Astrocyte (in vitro differentiated cells and primary cell): ENCODE data around the gene SERINC4. TPM values are rescaled to one million over a fixed set of nuclear protein-coding genes. Genes with fewer than 3 reads are reported as not detected.
"Not testable (repeated sequence)": the region's sequence is repeated elsewhere in the genome, so short reads cannot be mapped to it uniquely, and the experiment has no call there.

Experiments
- DNase-seq: peaks from one replicate; pipeline ENCODE4 v3.0.0-alpha.2; 2010; ENCODE audit warnings: low read depth
- FAIRE-seq: peaks from 2 replicates; lab custom pipeline; 2011; peaks lifted over from hg19 to GRCh38; lab: Jason Lieb, UNC
- H2AFZ ChIP-seq: 2 replicates; pipeline ENCODE4 v1.6.0; 2012; ENCODE audit warnings: low read depth, low read length, inconsistent platforms
- H3K27ac ChIP-seq: 2 replicates; pipeline ENCODE4 v1.5.1; 2011; ENCODE audit warnings: low read depth, low read length, inconsistent platforms
- H3K27me3 ChIP-seq: 2 replicates; pipeline ENCODE4 v1.6.0; 2011; ENCODE audit warnings: low read length, inconsistent platforms; ENCODE audit not compliant: insufficient read depth
- H3K36me3 ChIP-seq: 2 replicates; pipeline ENCODE4 v1.5.1; 2011; ENCODE audit warnings: low read length, inconsistent platforms; ENCODE audit not compliant: insufficient read depth
- H3K4me1 ChIP-seq: 2 replicates; pipeline ENCODE4 v1.5.1; 2011; ENCODE audit warnings: low read length, inconsistent platforms; ENCODE audit not compliant: insufficient read depth
- H3K4me2 ChIP-seq: 2 replicates; pipeline ENCODE4 v1.6.0; 2012; ENCODE audit warnings: low read length, inconsistent platforms
- H3K4me3 ChIP-seq: 2 replicates; pipeline ENCODE4 v1.5.1; 2011; ENCODE audit warnings: low read depth, mild to moderate bottlenecking, low read length, inconsistent platforms; ENCODE audit not compliant: insufficient read depth
- H3K79me2 ChIP-seq: 2 replicates; pipeline ENCODE4 v1.6.0; 2012; ENCODE audit warnings: mild to moderate bottlenecking, low read length, inconsistent platforms; ENCODE audit not compliant: insufficient read depth
- H3K9ac ChIP-seq: 2 replicates; pipeline ENCODE4 v1.6.0; 2012; ENCODE audit warnings: mild to moderate bottlenecking, low read length, inconsistent platforms
- H3K9me3 ChIP-seq: 2 replicates; pipeline ENCODE4 v1.5.1; 2012; ENCODE audit warnings: low read depth, mild to moderate bottlenecking, low read length, inconsistent platforms; ENCODE audit not compliant: insufficient read depth
- H4K20me1 ChIP-seq: 2 replicates; pipeline ENCODE4 v1.6.0; 2012; ENCODE audit warnings: low read length, inconsistent platforms; ENCODE audit not compliant: insufficient read depth
- H3K27ac Mint-ChIP-seq: one replicate; pipeline ENCODE4 v1.8.0; 2021; ENCODE audit warnings: mild to moderate bottlenecking, mixed read lengths; ENCODE audit not compliant: unreplicated experiment
- H3K27me3 Mint-ChIP-seq: one replicate; pipeline ENCODE4 v1.8.0; 2021; ENCODE audit warnings: low read depth, mixed read lengths; ENCODE audit not compliant: unreplicated experiment
- H3K36me3 Mint-ChIP-seq: one replicate; pipeline ENCODE4 v1.8.0; 2021; ENCODE audit warnings: low read depth, mixed read lengths; ENCODE audit not compliant: unreplicated experiment
- H3K4me1 Mint-ChIP-seq: one replicate; pipeline ENCODE4 v1.8.0; 2021; ENCODE audit warnings: low read depth, mixed read lengths; ENCODE audit not compliant: unreplicated experiment
- H3K4me3 Mint-ChIP-seq: one replicate; pipeline ENCODE4 v1.8.0; 2021; ENCODE audit warnings: mild to moderate bottlenecking, moderate library complexity, mixed read lengths; ENCODE audit not compliant: unreplicated experiment
- H3K9me3 Mint-ChIP-seq: one replicate; pipeline ENCODE4 v1.8.0; 2021; ENCODE audit warnings: mild to moderate bottlenecking, mixed read lengths; ENCODE audit not compliant: unreplicated experiment
- EZH2 ChIP-seq: IDR thresholded peaks from 2 replicates; pipeline ENCODE4 v1.6.1; 2012; ENCODE audit warnings: mild to moderate bottlenecking, low read length, inconsistent platforms; ENCODE audit not compliant: insufficient read depth
- total RNA-seq: library from RNA; stranded (reverse); gene quantifications from 2 replicates; pipeline ENCODE4 v1.2.1, GENCODE V29; 2021
- TF ChIP-seq, protein P1 (sequence below): IDR thresholded peaks from 2 replicates; pipeline ENCODE4 v1.5.1; 2011; ENCODE audit warnings: low read depth, mild to moderate bottlenecking, inconsistent platforms, low read length, moderate library complexity; ENCODE audit not compliant: insufficient read depth

SERINC4 gene
- total RNA-seq, 1 donor from 2014 or later: 0.30 TPM

DNA sequence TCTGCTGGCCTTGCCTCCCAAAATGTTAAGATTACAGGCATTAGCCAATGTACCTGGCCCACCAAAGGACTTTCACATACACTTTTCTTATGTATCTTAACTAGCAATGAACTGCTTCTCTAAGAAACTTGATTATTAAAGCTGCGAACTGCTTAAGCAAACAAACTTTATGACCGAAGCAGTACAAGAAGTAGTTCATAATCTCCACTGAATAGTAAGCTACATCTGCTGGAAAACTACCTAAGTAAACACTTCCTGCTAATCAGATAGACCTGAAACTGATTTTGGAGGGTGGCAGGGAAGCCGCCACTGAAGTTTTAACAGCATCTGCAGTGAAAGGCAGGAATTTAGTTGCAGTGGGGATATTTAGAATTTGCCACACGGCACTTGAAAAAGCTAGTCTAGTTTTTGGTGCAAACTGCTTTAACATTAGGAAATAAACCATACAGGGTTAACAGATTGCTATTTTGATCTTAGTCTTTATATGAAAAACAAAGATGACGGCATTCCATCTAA is 8.5 kb upstream of the SERINC4 start:
- Histone ChIP-seq H3K9me3 (no peaks in the 10 kb centered on the region), H3K4me1 (no peaks in the 10 kb centered on the region), H3K4me3 (no peak overlapping the region), H3K36me3 (peaks cover 58% of the 10 kb centered on the region), H3K4me2 (no peak overlapping the region), H3K27me3 (no peaks in the 10 kb centered on the region), H3K9ac (no peak overlapping the region), H3K79me2 (no peaks in the 10 kb centered on the region), H2AFZ (no peak overlapping the region), H4K20me1 (no peaks in the 10 kb centered on the region), H3K27ac (no peak overlapping the region)
- DNase-seq (no peak), FAIRE-seq (no peak)
- H3K4me3 Mint-ChIP-seq: no peak overlapping the region
- H3K9me3 Mint-ChIP-seq: no peaks in the 10 kb centered on the region
- H3K4me1 Mint-ChIP-seq: peaks cover 2% of the 10 kb centered on the region
- no peak for TF ChIP-seq EZH2
- TF ChIP-seq, protein P1, sequence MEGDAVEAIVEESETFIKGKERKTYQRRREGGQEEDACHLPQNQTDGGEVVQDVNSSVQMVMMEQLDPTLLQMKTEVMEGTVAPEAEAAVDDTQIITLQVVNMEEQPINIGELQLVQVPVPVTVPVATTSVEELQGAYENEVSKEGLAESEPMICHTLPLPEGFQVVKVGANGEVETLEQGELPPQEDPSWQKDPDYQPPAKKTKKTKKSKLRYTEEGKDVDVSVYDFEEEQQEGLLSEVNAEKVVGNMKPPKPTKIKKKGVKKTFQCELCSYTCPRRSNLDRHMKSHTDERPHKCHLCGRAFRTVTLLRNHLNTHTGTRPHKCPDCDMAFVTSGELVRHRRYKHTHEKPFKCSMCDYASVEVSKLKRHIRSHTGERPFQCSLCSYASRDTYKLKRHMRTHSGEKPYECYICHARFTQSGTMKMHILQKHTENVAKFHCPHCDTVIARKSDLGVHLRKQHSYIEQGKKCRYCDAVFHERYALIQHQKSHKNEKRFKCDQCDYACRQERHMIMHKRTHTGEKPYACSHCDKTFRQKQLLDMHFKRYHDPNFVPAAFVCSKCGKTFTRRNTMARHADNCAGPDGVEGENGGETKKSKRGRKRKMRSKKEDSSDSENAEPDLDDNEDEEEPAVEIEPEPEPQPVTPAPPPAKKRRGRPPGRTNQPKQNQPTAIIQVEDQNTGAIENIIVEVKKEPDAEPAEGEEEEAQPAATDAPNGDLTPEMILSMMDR: no peak
- no peak overlapping the region for H3K27ac Mint-ChIP-seq
- peaks cover 19% of the 10 kb centered on the region for H3K36me3 Mint-ChIP-seq
- H3K27me3 Mint-ChIP-seq: no peaks in the 10 kb centered on the region

DNA sequence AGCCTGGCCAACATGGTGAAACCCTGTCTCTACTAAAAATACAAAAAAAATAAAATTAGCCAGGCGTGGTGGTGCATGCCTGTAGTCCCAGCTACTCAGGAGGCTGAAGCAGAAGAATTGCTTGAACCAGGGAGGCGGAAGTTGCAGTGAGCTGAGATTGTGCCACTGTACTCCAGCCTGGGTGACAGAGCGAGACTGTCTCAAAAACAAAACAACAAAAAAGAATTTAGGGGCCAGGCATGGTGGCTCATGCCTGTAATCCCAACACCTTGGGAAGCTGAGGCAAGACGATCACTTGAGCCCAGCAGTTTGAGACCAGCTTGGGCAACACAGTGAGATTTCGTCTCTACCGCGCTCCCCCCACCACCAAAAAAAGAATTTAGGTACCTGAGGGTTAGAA is 2.7 kb upstream of the SERINC4 start:
- H3K36me3 ChIP-seq: peaks cover 36% of the 10 kb centered on the region

DNA sequence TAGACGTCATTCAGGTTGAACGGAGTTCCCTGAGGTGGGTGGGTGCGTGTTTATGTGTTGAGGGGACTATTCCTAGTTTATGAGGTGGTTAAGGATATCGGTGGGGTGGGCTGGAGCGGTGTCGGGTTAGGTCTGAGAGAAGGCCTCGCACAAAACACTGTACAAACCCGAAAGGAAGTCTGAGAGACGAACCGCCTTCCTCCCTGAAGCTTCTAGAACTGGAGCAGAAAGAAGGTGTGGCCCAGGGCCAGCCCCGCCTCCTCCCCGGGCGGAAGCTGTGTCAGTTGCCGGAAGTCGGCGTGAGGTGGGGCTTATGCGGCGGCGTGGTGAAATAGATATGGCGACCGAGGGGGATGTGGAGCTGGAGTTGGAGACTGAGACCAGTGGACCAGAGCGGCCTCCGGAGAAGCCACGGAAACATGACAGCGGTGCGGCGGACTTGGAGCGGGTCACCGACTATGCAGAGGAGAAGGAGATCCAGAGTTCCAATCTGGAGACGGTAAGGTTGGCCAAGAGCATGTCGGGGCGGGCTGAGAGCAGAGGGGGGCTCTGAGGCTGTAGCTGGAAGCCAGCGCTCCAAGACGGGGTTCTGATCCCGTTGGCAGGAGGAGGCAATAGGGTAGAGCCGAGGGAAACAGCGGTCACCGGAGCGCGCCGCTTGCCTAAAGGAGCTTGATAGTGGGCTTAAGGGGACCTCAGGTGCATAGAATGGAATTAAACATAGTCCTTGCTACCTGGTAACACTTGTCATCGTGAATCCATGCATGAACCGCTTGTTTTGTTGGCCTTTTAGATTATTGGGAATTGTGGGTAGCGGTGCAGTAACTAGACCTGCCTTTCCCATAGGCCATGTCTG is 494 bp upstream of the SERINC4 start, which contains the start of gene HYPK:
Gene HYPK, plus strand, starts transcription at position 314 of the 856 bp plus-strand sequence. Its CDS starts 24 bp downstream, at position 338.
- H3K4me3 Mint-ChIP-seq: peak within 1 kb of the TSS; percentile 100
- peak within 1 kb of the TSS; percentile 95 for H3K9ac ChIP-seq
- peak within 1 kb of the TSS; percentile 71 for H3K27ac ChIP-seq
- DNase-seq: peak; percentile 74
- no peaks in the 10 kb centered on the region for H3K27me3 ChIP-seq
- no peak for FAIRE-seq
- peak within 1 kb of the TSS; percentile 78 for H2AFZ ChIP-seq
- peak within 1 kb of the TSS; percentile 99 for H3K27ac Mint-ChIP-seq
- peaks cover 19% of the 10 kb centered on the region for H3K4me1 ChIP-seq
- peaks cover 23% of the 10 kb centered on the region for H4K20me1 ChIP-seq
- H3K79me2 ChIP-seq: peaks cover 20% of the 10 kb centered on the region
- H3K4me3 ChIP-seq: peak within 1 kb of the TSS; percentile 100
- peaks cover 34% of the 10 kb centered on the region for H3K36me3 ChIP-seq
- H3K4me1 Mint-ChIP-seq: peaks cover 43% of the 10 kb centered on the region
- H3K9me3 Mint-ChIP-seq: peaks cover 2% of the 10 kb centered on the region
- no peaks in the 10 kb centered on the region for H3K9me3 ChIP-seq
- peaks cover 23% of the 10 kb centered on the region for H3K36me3 Mint-ChIP-seq
- H3K27me3 Mint-ChIP-seq: no peaks in the 10 kb centered on the region
- TF ChIP-seq, protein P1: no peak
- TF ChIP-seq EZH2: no peak
- H3K4me2 ChIP-seq: peak within 1 kb of the TSS; percentile 96

More for the DNA sequence above, 2.7 kb upstream of the SERINC4 start:
- H3K27me3 ChIP-seq, H3K27ac ChIP-seq, H3K9me3 ChIP-seq, H3K4me2 ChIP-seq, H2AFZ ChIP-seq, H3K9ac ChIP-seq, H4K20me1 ChIP-seq, H3K4me3 Mint-ChIP-seq, H3K9me3 Mint-ChIP-seq, H3K27ac Mint-ChIP-seq, FAIRE-seq, DNase-seq, H3K4me3 ChIP-seq, H3K27me3 Mint-ChIP-seq: not testable (repeated sequence)
- Histone ChIP-seq H3K79me2 (peaks cover 18% of the 10 kb centered on the region), H3K4me1 (peaks cover 12% of the 10 kb centered on the region)
- H3K4me1 Mint-ChIP-seq: peaks cover 24% of the 10 kb centered on the region
- H3K36me3 Mint-ChIP-seq: peaks cover 22% of the 10 kb centered on the region
